B cell (primary cell): ENCODE measurements around the gene NUDT12. TPM values are rescaled to one million over a fixed set of nuclear protein-coding genes. Genes with fewer than 3 reads are reported as not detected.

Experiments used
- ATAC-seq: fragments of 200-7000 bp; cut with Tn5 transposase; one replicate; pipeline ENCODE4 v1.10.0; 2021; ENCODE audit warnings: low read depth, mild to moderate bottlenecking, moderate number of reproducible peaks, moderate library complexity
- CTCF ChIA-PET: fragments of 350-600 bp; sonication (Branson Sonifier 250); formaldehyde crosslinking; loops from one replicate; lab custom pipeline; 2021; ENCODE audit warnings: antibody characterized with exemption, inconsistent platforms; lab: Charles Lee
- POLR2A ChIA-PET: fragments of 350-600 bp; sonication (Branson Sonifier 250); formaldehyde crosslinking; loops from one replicate; lab custom pipeline; 2021; ENCODE audit warnings: antibody characterized with exemption; lab: Charles Lee
- DNase-seq: peaks from one replicate; pipeline ENCODE4 v3.0.0; 2013
- H2AFZ ChIP-seq: 2 replicates; pipeline ENCODE4 v1.6.1; 2012; ENCODE audit warnings: mild to moderate bottlenecking, low read depth, low read length; ENCODE audit not compliant: insufficient read depth, poor library complexity, severe bottlenecking
- H3K27ac ChIP-seq, 2 donors: 1 replicate in 1 of 2; 2 replicates in 1 of 2; pipeline ENCODE4 v1.5.1; 2012 to 2013; ENCODE audit warnings: low read length in 2 of 2, mild to moderate bottlenecking in 2 of 2, moderate library complexity in 1 of 2
- H3K27me3 ChIP-seq, 4 experiments: fragments of 200-600 bp in 1 of 4; sonication (generic) in 1 of 4; replicated peaks in 1 of 4; 1 replicate in 2 of 4; 2 replicates in 2 of 4; pipeline versions ENCODE4 v1.6.1 to v1.7.0; 2013 to 2016; ENCODE audit warnings: low read length in 3 of 4, mild to moderate bottlenecking in 2 of 4, mixed read lengths in 1 of 4, moderate library complexity in 1 of 4; ENCODE audit not compliant: insufficient read depth in 4 of 4, control insufficient read depth in 3 of 4; ENCODE audit errors: control extremely low read depth in 1 of 4
- H3K36me3 ChIP-seq, 2 experiments: replicated peaks in 1 of 2; 1 replicate in 1 of 2; 2 replicates in 1 of 2; pipeline versions ENCODE4 v1.6.1 to v1.7.1; 2013; ENCODE audit warnings: low read length in 1 of 2; ENCODE audit not compliant: insufficient read depth in 2 of 2, control insufficient read depth in 1 of 2; ENCODE audit errors: control extremely low read depth in 1 of 2, extremely low read depth in 1 of 2
- H3K4me1 ChIP-seq, 2 donors: fragments of 200-600 bp in 1 of 2; sonication (generic) in 1 of 2; 1 replicate in 1 of 2; 2 replicates in 1 of 2; pipeline versions ENCODE4 v1.5.1 to v1.6.1; 2013 to 2017; ENCODE audit warnings: low read length in 2 of 2; ENCODE audit not compliant: control insufficient read depth in 2 of 2, insufficient read depth in 2 of 2
- H3K4me2 ChIP-seq: replicated peaks from 2 replicates; pipeline ENCODE3; 2012; ENCODE audit warnings: mild to moderate bottlenecking, low read depth, low read length; ENCODE audit not compliant: poor library complexity, severe bottlenecking
- H3K4me3 ChIP-seq, 5 experiments: fragments of 200-600 bp in 1 of 5; sonication (generic) in 1 of 5; 1 replicate in 3 of 5; 2 replicates in 2 of 5; pipeline versions ENCODE4 v1.5.1 to v1.7.0; 2011 to 2016; ENCODE audit warnings: low read length in 4 of 5, mild to moderate bottlenecking in 4 of 5, low read depth in 2 of 5, control low read depth in 1 of 5, moderate library complexity in 1 of 5; ENCODE audit not compliant: insufficient read depth in 1 of 5; ENCODE audit errors: control extremely low read depth in 1 of 5, extremely low read depth in 1 of 5
- H3K79me2 ChIP-seq: fragments of 200-600 bp; sonication (generic); one replicate; pipeline ENCODE4 v1.6.0; 2016; ENCODE audit warnings: low read length; ENCODE audit not compliant: control insufficient read depth, insufficient read depth
- H3K9ac ChIP-seq: fragments of 200-600 bp; sonication (generic); 2 replicates; pipeline ENCODE4 v1.6.1; 2017; ENCODE audit warnings: mild to moderate bottlenecking, low read length, moderate library complexity
- H3K9me3 ChIP-seq, 3 donors: one replicate each; pipeline versions ENCODE4 v1.6.1 to v1.7.1; 2013; ENCODE audit warnings: low read length in 2 of 3; ENCODE audit not compliant: control insufficient read depth in 2 of 3, insufficient read depth in 1 of 3; ENCODE audit errors: control extremely low read depth in 1 of 3
- H4K20me1 ChIP-seq: 2 replicates; pipeline ENCODE4 v1.6.0; 2012; ENCODE audit warnings: mild to moderate bottlenecking, low read length; ENCODE audit not compliant: insufficient read depth, control insufficient read depth, poor library complexity, severe bottlenecking
- H3K27ac Mint-ChIP-seq: one replicate; pipeline ENCODE4 v1.8.0; 2021; ENCODE audit warnings: mixed read lengths
- H3K27me3 Mint-ChIP-seq: one replicate; pipeline ENCODE4 v1.8.0; 2021; ENCODE audit warnings: mixed read lengths
- H3K4me1 Mint-ChIP-seq: one replicate; pipeline ENCODE4 v1.8.0; 2021; ENCODE audit warnings: mixed read lengths
- H3K4me3 Mint-ChIP-seq: one replicate; pipeline ENCODE4 v1.8.0; 2021; ENCODE audit warnings: mixed read lengths
- H3K9me3 Mint-ChIP-seq: one replicate; pipeline ENCODE4 v1.8.0; 2022; ENCODE audit warnings: mixed read lengths; ENCODE audit not compliant: insufficient read depth
- EZH2 ChIP-seq: IDR thresholded peaks from 2 replicates; pipeline ENCODE4 v1.6.1; 2012; ENCODE audit warnings: borderline replicate concordance, low read depth, mild to moderate bottlenecking, moderate library complexity, low read length; ENCODE audit not compliant: insufficient read depth, poor library complexity, severe bottlenecking
- WGBS: methylation state at CpG from one replicate; pipeline ENCODE4 v1.1.5; 2013; ENCODE audit warnings: missing lambda C conversion rate; ENCODE audit not compliant: insufficient coverage; 5-methylcytosine and 5-hydroxymethylcytosine counted together
- intact Hi-C: fragments of 100-400 bp; cut with micrococcal nuclease; formaldehyde crosslinking; loops from one replicate; pipeline ENCODE4 v1.10.0; 2022
- polyA plus RNA-seq: library from polyadenylated mRNA; depleted of rRNA; stranded (reverse); fragments of >200 nt; gene quantifications from 2 replicates; pipeline ENCODE4 v1.2.3, GENCODE V29; 2012
- total RNA-seq, 2 donors: library from RNA; stranded (reverse); fragments of 120-200 nt in 1 of 2; gene quantifications; 1 replicate in 1 of 2; 2 replicates in 1 of 2; pipeline versions ENCODE4 v1.2.3 to v1.2.4, GENCODE V29; 2013 to 2022
- TF ChIP-seq, protein P1 (sequence below): fragments of 200-600 bp; IDR thresholded peaks from one replicate; pipeline ENCODE4 v1.8.0; 2022; ENCODE audit warnings: antibody characterized with exemption, mild to moderate bottlenecking

Gene NUDT12
- total and polyA plus RNA-seq, 2 donors (not counting 1 experiment from before 2014, with no cell fraction given), result 0.97 to 2.6 TPM

DNA sequence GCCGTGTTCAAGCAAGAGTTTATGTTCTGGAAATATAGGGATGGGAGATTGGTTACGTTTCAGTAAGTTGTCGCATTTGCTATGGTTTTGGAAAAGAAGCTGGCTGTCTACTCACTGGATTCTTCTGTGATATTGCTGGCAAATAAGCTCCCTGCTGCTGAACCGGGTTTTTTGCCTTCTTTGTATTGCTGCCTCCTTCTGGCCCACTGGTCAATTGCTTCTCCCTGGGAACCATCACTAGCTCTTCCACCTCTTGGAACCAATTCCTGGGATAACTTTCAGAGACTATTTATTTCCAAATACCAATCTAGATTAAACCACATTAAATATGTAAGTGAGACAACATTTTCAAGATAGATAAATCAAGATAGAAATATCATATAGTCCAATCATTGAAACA, 43.0 kb downstream of the NUDT12 start:
- WGBS, result 89% methylated on average over 3 of the region's 4 CpGs

DNA sequence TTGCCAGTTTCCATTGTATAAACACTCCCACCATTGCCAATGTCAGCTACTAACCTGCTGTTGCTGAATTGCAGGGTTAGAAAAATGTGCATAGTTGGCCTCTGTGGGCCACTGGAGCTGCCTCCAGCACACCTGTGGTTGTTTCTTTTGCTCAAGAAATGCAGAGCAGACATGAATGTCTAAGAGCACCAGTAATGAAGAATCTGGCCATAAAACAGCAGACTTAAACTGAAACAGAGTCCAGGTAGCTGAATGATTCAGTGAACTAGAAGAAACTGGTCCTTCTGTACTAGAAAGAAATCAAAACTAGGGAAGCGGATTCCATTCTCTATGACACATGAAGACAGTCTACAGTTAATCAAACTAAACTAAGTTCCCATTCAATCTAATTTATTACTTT, 48.2 kb downstream of the NUDT12 start:
- Histone ChIP-seq H3K4me1 (no peaks in the 10 kb centered on the region), H3K9me3 (no peaks in the 10 kb centered on the region), H3K27me3 (no peaks in the 10 kb centered on the region), H3K9ac (no peak overlapping the region), H3K4me3 (no peak overlapping the region), H3K4me2 (no peak overlapping the region), H2AFZ (no peak overlapping the region), H3K36me3 (no peaks in the 10 kb centered on the region), H3K27ac (no peak overlapping the region), H4K20me1 (no peaks in the 10 kb centered on the region), H3K79me2 (no peaks in the 10 kb centered on the region)
- Mint-ChIP-seq H3K4me1 (no peaks in the 10 kb centered on the region), H3K9me3 (no peaks in the 10 kb centered on the region), H3K27ac (no peak overlapping the region), H3K4me3 (no peak overlapping the region), H3K27me3 (no peaks in the 10 kb centered on the region)
- ChIA-PET CTCF (no interaction called here), POLR2A (no interaction called here)
- no CpG with 5 or more reads among the region's 1 CpG for WGBS
- DNase-seq (no peak), ATAC-seq (no peak)
- intact Hi-C loops, result no loop called here
- no peak for TF ChIP-seq EZH2
- TF ChIP-seq, protein P1, sequence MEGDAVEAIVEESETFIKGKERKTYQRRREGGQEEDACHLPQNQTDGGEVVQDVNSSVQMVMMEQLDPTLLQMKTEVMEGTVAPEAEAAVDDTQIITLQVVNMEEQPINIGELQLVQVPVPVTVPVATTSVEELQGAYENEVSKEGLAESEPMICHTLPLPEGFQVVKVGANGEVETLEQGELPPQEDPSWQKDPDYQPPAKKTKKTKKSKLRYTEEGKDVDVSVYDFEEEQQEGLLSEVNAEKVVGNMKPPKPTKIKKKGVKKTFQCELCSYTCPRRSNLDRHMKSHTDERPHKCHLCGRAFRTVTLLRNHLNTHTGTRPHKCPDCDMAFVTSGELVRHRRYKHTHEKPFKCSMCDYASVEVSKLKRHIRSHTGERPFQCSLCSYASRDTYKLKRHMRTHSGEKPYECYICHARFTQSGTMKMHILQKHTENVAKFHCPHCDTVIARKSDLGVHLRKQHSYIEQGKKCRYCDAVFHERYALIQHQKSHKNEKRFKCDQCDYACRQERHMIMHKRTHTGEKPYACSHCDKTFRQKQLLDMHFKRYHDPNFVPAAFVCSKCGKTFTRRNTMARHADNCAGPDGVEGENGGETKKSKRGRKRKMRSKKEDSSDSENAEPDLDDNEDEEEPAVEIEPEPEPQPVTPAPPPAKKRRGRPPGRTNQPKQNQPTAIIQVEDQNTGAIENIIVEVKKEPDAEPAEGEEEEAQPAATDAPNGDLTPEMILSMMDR, result no peak

More for the DNA sequence above, 43.0 kb downstream of the NUDT12 start:
- Mint-ChIP-seq H3K4me3 (no peak overlapping the region), H3K27me3 (no peaks in the 10 kb centered on the region), H3K9me3 (no peaks in the 10 kb centered on the region), H3K4me1 (no peaks in the 10 kb centered on the region), H3K27ac (no peak overlapping the region)
- Histone ChIP-seq H3K79me2 (no peaks in the 10 kb centered on the region), H3K9ac (no peak overlapping the region), H4K20me1 (no peaks in the 10 kb centered on the region), H3K9me3 (no peaks in the 10 kb centered on the region), H3K4me1 (no peaks in the 10 kb centered on the region), H2AFZ (no peak overlapping the region), H3K27me3 (no peaks in the 10 kb centered on the region), H3K27ac (no peak overlapping the region), H3K4me3 (no peak overlapping the region), H3K4me2 (no peak overlapping the region), H3K36me3 (no peaks in the 10 kb centered on the region)
- intact Hi-C loops, result no loop called here
- DNase-seq (no peak), ATAC-seq (no peak)
- POLR2A ChIA-PET, result no interaction called here
- CTCF ChIA-PET, result no interaction called here
- TF ChIP-seq, protein P1, result no peak
- TF ChIP-seq EZH2, result no peak
